Measurements from ENCODE around the gene ST6GALNAC1. TPM values are rescaled to one million over a fixed set of nuclear protein-coding genes. Genes with fewer than 3 reads are reported as not detected.

Gene ST6GALNAC1
- total and polyA plus RNA-seq, 12 donors = 0.25 to 0.88 (median 0.47) TPM; not detected in 7

- 69 to 73% (median 71%) methylated on average over 17 of the region's 17 CpGs for WGBS, 4 donors
- H3K27me3 ChIP-seq = no peaks in the 10 kb centered on the region
- TF ChIP-seq POLR2A (IDR thresholded peaks at IDR 0.05) (no peak), CTCF (IDR thresholded peaks at IDR 0.05) (no peak)
- peak overlapping the region in 1 of 5 donors; percentile 34 for H3K27ac ChIP-seq
- H3K36me3 ChIP-seq (replicated peaks in 1 of 2) = no peaks in the 10 kb centered on the region
- H3K4me1 ChIP-seq (replicated peaks in 1 of 2) = no peaks in the 10 kb centered on the region
- H3K9me3 ChIP-seq (replicated peaks in 1 of 3) = no peaks in the 10 kb centered on the region
- DNase-seq = no peak
- intact Hi-C loops (cut with DNase I) = no loop called here
- H3K4me3 ChIP-seq = no peak overlapping the region
Observed at GRCh38 chr17:76599694-76600460, 43.7 kb downstream of the ST6GALNAC1 start.

DNA sequence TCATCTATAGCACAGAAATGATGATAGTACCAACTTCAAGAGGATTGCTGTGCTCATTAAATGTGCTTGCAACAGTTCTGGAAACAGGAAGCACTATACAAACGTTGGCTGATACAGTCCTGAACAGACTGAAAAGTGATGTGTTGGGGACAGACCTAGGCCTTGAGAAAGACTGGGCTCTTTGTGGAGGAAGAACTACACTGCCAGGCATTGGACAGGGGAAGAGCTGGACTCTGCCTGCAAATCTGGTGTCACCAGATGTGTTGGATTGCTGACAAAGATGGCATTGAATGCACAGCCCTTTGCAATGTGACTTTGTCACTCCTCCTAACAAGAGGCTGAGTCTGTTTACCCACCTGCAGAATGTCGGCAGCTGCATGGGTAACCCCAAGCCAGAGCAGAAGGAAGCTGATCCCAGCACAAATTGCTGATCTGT, 45.5 kb downstream of the ST6GALNAC1 start:
- WGBS, 4 donors = 44 to 50% (median 47%) methylated on average over 2 of the region's 2 CpGs
- no peaks in the 10 kb centered on the region for H3K4me1 ChIP-seq (replicated peaks in 1 of 2)
- intact Hi-C loops (cut with DNase I) = no loop called here
- TF ChIP-seq POLR2A (IDR thresholded peaks at IDR 0.05) = no peak
- TF ChIP-seq CTCF (IDR thresholded peaks at IDR 0.05) = no peak
- H3K36me3 ChIP-seq (replicated peaks in 1 of 2) = no peaks in the 10 kb centered on the region
- no peaks in the 10 kb centered on the region for H3K9me3 ChIP-seq (replicated peaks in 1 of 3)
- no peak overlapping the region for H3K4me3 ChIP-seq
- peak overlapping the region in 1 of 5 donors; percentile 71 for H3K27ac ChIP-seq
- no peaks in the 10 kb centered on the region for H3K27me3 ChIP-seq
- DNase-seq = peak in 1 of 7 donors; percentile 45

- DNase-seq = no peak
- H3K9me3 ChIP-seq (replicated peaks in 1 of 3) = no peaks in the 10 kb centered on the region
- TF ChIP-seq POLR2A (IDR thresholded peaks at IDR 0.05) (no peak), CTCF (IDR thresholded peaks at IDR 0.05) (no peak)
- no peaks in the 10 kb centered on the region for H3K27me3 ChIP-seq
- WGBS, 4 donors = 64 to 73% (median 69%) methylated on average over 12 of the region's 12 CpGs
- no peaks in the 10 kb centered on the region for H3K4me1 ChIP-seq (replicated peaks in 1 of 2)
- no peaks in the 10 kb centered on the region for H3K36me3 ChIP-seq (replicated peaks in 1 of 2)
- intact Hi-C loops (cut with DNase I) = no loop called here
- H3K27ac ChIP-seq = no peak overlapping the region
- H3K4me3 ChIP-seq = no peak overlapping the region
Observed at GRCh38 chr17:76597156-76598003, 46.2 kb downstream of the ST6GALNAC1 start.

GRCh38 chr17:76594690-76595089, 48.9 kb downstream of the ST6GALNAC1 start:
- TF ChIP-seq POLR2A (IDR thresholded peaks at IDR 0.05) (no peak), CTCF (IDR thresholded peaks at IDR 0.05) (no peak)
- no peak for DNase-seq
- WGBS, 4 donors = 84 to 93% (median 89%) methylated on average over 3 of the region's 3 CpGs
- Histone ChIP-seq H3K36me3 (replicated peaks in 1 of 2) (no peaks in the 10 kb centered on the region), H3K4me1 (replicated peaks in 1 of 2) (no peaks in the 10 kb centered on the region), H3K27ac (no peak overlapping the region), H3K9me3 (replicated peaks in 1 of 3) (no peaks in the 10 kb centered on the region), H3K27me3 (no peaks in the 10 kb centered on the region), H3K4me3 (no peak overlapping the region)
- intact Hi-C loops (cut with DNase I) = no loop called here

Data from adrenal gland (tissue), 12 donors.